ENCODE results near the gene KDM4F. TPM values are rescaled to one million over a fixed set of nuclear protein-coding genes. Genes with fewer than 3 reads are reported as not detected.

Gene KDM4F
- total and polyA plus RNA-seq, 2 of the 8 experiments (the other 6 are each of a cell fraction or from before 2014, with no cell fraction given): not detected

DNA sequence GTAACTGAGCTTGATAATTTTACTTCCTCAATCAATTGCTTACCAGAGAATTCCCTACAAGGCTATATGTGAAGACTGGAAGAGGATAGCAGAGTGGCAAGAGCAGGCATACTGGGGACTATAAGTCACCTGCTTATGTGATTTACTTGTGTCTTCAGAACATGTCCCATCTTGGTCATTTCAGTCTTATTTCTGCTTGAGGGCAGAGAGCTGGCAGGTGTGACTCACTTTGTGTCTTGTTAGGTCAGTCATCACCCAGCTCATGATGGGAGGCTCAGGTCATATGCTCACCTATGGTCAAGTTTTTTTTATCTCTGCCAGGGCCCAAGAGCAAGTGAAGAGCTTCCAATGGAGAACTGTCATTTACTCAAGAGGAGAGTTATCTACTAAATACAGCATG lies 23.7 kb downstream of the KDM4F start:
- Histone ChIP-seq H4K91ac (replicated peaks; ENCODE audit: insufficient read length, low read length) (no peak overlapping the region), H3K18ac (ENCODE audit: extremely low read depth, low read length) (no peak overlapping the region), H4K20me1 (replicated peaks in 1 of 2; ENCODE audit: control insufficient read depth in 1 of 2, insufficient read depth in 2 of 2, low read length in 2 of 2) (peaks cover 0 to 2% of the 10 kb centered on the region in 2 experiments), H3K79me1 (ENCODE audit: low read depth, low read length) (no peaks in the 10 kb centered on the region), H3K56ac (replicated peaks; ENCODE audit: insufficient read length, low read depth, low read length) (no peak overlapping the region), H3K79me2 (ENCODE audit: control insufficient read depth in 1 of 2, insufficient read depth in 2 of 2, low read length in 2 of 2) (peaks cover 0 to 2% of the 10 kb centered on the region in 2 experiments; a peak in 1 of 4 replicates), H2BK20ac (ENCODE audit: low read length) (no peak overlapping the region), H2BK120ac (replicated peaks; ENCODE audit: low read depth, low read length) (no peak overlapping the region), H2BK15ac (ENCODE audit: low read length) (no peak overlapping the region), H3K14ac (ENCODE audit: insufficient read length) (no peak overlapping the region), H3K4me2 (ENCODE audit: insufficient read depth in 1 of 2, low read depth in 2 of 2, low read length in 2 of 2) (no peak overlapping the region), H3K23me2 (ENCODE audit: low read depth, low read length) (peaks cover 2% of the 10 kb centered on the region; the same call in 1 of the 2 replicates), H3K23ac (ENCODE audit: insufficient read length) (no peak overlapping the region), H2AFZ (ENCODE audit: low read length) (no peak overlapping the region), H3K27ac (ENCODE audit: low read depth, low read length) (no peak overlapping the region), H3K9me3 (ENCODE audit: insufficient read depth in 2 of 2, low read depth in 1 of 2, low read length in 1 of 2) (no peaks in the 10 kb centered on the region), H4K5ac (ENCODE audit: insufficient read length, low read depth, low read length) (no peak overlapping the region), H3K4ac (replicated peaks; ENCODE audit: insufficient read length, low read depth, low read length) (no peak overlapping the region), H3K4me1 (replicated peaks in 1 of 4; ENCODE audit: control insufficient read depth in 3 of 4, insufficient read depth in 4 of 4, low read length in 3 of 4) (peaks cover 0 to 2% (median under 1%) of the 10 kb centered on the region in 4 experiments; a peak in 1 of 7 replicates), H3K27me3 (replicated peaks in 1 of 4; ENCODE audit: control insufficient read depth in 3 of 4, extremely low read depth in 1 of 4, insufficient read depth in 3 of 4, low read length in 3 of 4) (no peaks in the 10 kb centered on the region), H4K8ac (ENCODE audit: extremely low read depth, insufficient read depth, low read length) (no peak overlapping the region), H2AK5ac (ENCODE audit: low read depth, low read length) (no peak overlapping the region), H3K36me3 (ENCODE audit: control insufficient read depth in 2 of 4, insufficient read depth in 4 of 4, low read length in 3 of 4) (no peaks in the 10 kb centered on the region), H3K4me3 (ENCODE audit: extremely low read depth in 1 of 4, insufficient read depth in 2 of 4, low read depth in 3 of 4, low read length in 4 of 4) (no peak overlapping the region), H2BK12ac (ENCODE audit: low read depth, low read length) (no peak overlapping the region), H3K9ac (replicated peaks in 1 of 4; ENCODE audit: extremely low read depth in 1 of 4, low read depth in 3 of 4, low read length in 3 of 4) (no peak overlapping the region), H2BK5ac (ENCODE audit: low read depth, low read length) (no peak overlapping the region)
- CTCF ChIA-PET (ENCODE audit: partially characterized antibody): interaction anchor here (0.7 to 7.0 kb wide), 10 partner anchors 9 to 82 kb away, joined by 3 to 84 read pairs (median 4); partner anchors contain the start of gene ENDOD1
- no peak for FAIRE-seq
- DNase-seq (ENCODE audit: low read depth in 1 of 2, low spot score in 2 of 2): no peak
- TF ChIP-seq SUZ12 (IDR thresholded peaks at IDR 0.05; ENCODE audit: low read length) (no peak), RAD21 (IDR thresholded peaks at IDR 0.05 in 1 of 2, conservative IDR thresholded peaks at IDR 0.05 in 1 of 2; ENCODE audit: low read depth in 2 of 2, low read length in 2 of 2) (no peak), KDM4A (IDR thresholded peaks at IDR 0.05; ENCODE audit: low read depth, low read length, severe bottlenecking) (no peak), KDM1A (IDR thresholded peaks at IDR 0.05; ENCODE audit: borderline replicate concordance, low read length) (no peak), EGR1 (IDR thresholded peaks at IDR 0.05; ENCODE audit: borderline replicate concordance, low read depth, low read length) (no peak), TBP (IDR thresholded peaks at IDR 0.05; ENCODE audit: low read depth, low read length) (no peak), BRCA1 (IDR thresholded peaks at IDR 0.05; ENCODE audit: low read depth, low read length) (no peak), POLR2AphosphoS5 (IDR thresholded peaks at IDR 0.05; ENCODE audit: low read depth, low read length) (no peak), CREB1 (IDR thresholded peaks at IDR 0.05) (no peak), ZNF274 (IDR thresholded peaks at IDR 0.05; ENCODE audit: borderline replicate concordance, extremely low read depth, low read length) (no peak), ASH2L (IDR thresholded peaks at IDR 0.05; ENCODE audit: low read length) (no peak)
- TF ChIP-seq, protein P1, sequence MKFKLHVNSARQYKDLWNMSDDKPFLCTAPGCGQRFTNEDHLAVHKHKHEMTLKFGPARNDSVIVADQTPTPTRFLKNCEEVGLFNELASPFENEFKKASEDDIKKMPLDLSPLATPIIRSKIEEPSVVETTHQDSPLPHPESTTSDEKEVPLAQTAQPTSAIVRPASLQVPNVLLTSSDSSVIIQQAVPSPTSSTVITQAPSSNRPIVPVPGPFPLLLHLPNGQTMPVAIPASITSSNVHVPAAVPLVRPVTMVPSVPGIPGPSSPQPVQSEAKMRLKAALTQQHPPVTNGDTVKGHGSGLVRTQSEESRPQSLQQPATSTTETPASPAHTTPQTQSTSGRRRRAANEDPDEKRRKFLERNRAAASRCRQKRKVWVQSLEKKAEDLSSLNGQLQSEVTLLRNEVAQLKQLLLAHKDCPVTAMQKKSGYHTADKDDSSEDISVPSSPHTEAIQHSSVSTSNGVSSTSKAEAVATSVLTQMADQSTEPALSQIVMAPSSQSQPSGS (IDR thresholded peaks at IDR 0.05; ENCODE audit: low read length): no peak
- TF ChIP-seq, protein P2, sequence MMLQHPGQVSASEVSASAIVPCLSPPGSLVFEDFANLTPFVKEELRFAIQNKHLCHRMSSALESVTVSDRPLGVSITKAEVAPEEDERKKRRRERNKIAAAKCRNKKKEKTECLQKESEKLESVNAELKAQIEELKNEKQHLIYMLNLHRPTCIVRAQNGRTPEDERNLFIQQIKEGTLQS (IDR thresholded peaks at IDR 0.05; ENCODE audit: insufficient read depth, low read depth, low read length): no peak
- POLR2A ChIA-PET (ENCODE audit: partially characterized antibody): no interaction called here
